HG02571 (cell line): ENCODE data around the gene ZNF174.

Experiments
- ATAC-seq: cut with Tn5 transposase; IDR thresholded peaks from one replicate; pipeline ENCODE4 v1.9.1; 2021; ENCODE audit warnings: mild to moderate bottlenecking, moderate library complexity; ENCODE audit not compliant: unreplicated experiment

Gene ZNF174

GRCh38 chr16:3400779-3401688 lies at the start of gene ZNF174, which contains the start of gene ZSCAN32:
TSS of gene ZNF174 (plus strand) at chr16:3401215. CDS start at chr16:3402005, 790 bp downstream.
TSS of gene ZSCAN32 (minus strand) at chr16:3401004. CDS start at chr16:3397557, 3,447 bp downstream.
- ATAC-seq: peak; percentile 97

- ATAC-seq: no peak
Measured at GRCh38 chr16:3355589-3355988, 45.4 kb upstream of the ZNF174 start, which contains the start of gene OR2C1. TSS of gene OR2C1 (plus strand) at chr16:3355889. CDS start at chr16:3355941, 52 bp downstream.

- ATAC-seq: no peak
Measured at GRCh38 chr16:3356118-3356517, 44.9 kb upstream of the ZNF174 start.

GRCh38 chr16:3358871-3359270 lies 42.1 kb upstream of the ZNF174 start:
- ATAC-seq: no peak

- ATAC-seq: no peak
Measured at GRCh38 chr16:3362931-3363330, 38.1 kb upstream of the ZNF174 start.

GRCh38 chr16:3363793-3364192 lies 37.2 kb upstream of the ZNF174 start:
- no peak for ATAC-seq

GRCh38 chr16:3364774-3365427 lies 36.1 kb upstream of the ZNF174 start:
- ATAC-seq: no peak

GRCh38 chr16:3369073-3369472 lies 31.9 kb upstream of the ZNF174 start:
- no peak for ATAC-seq

GRCh38 chr16:3375680-3376079 lies 25.3 kb upstream of the ZNF174 start:
- ATAC-seq: no peak

GRCh38 chr16:3377917-3378316 lies 23.1 kb upstream of the ZNF174 start:
- ATAC-seq: no peak

- ATAC-seq: no peak
Measured at GRCh38 chr16:3383045-3383448, 18.0 kb upstream of the ZNF174 start.

- no peak for ATAC-seq
Measured at GRCh38 chr16:3388325-3388724, 12.7 kb upstream of the ZNF174 start.

GRCh38 chr16:3389663-3390338 lies 11.2 kb upstream of the ZNF174 start:
- ATAC-seq: no peak

- no peak for ATAC-seq
Measured at GRCh38 chr16:3400446-3400778, 603 bp upstream of the ZNF174 start.

- no peak for ATAC-seq
Measured at GRCh38 chr16:3401719-3402397, 843 bp downstream of the ZNF174 start.

- no peak for ATAC-seq
Measured at GRCh38 chr16:3408561-3409197, 7.7 kb downstream of the ZNF174 start.

GRCh38 chr16:3413730-3414379 lies 12.8 kb downstream of the ZNF174 start:
- ATAC-seq: no peak

GRCh38 chr16:3431779-3432219 lies 30.8 kb downstream of the ZNF174 start:
- no peak for ATAC-seq

GRCh38 chr16:3434373-3434772 lies 33.4 kb downstream of the ZNF174 start:
- ATAC-seq: no peak

GRCh38 chr16:3439637-3440036 lies 38.6 kb downstream of the ZNF174 start:
- no peak for ATAC-seq
